HEK293 (cell line): ENCODE data around the gene ATP10A.

Experiments
- CTCF ChIA-PET: fragments of 350-600 bp; formaldehyde crosslinking; extraction: SDS; loops from one replicate; lab custom pipeline; 2021; ENCODE audit warnings: antibody characterized with exemption; lab: Yijun Ruan, JAX
- POLR2A ChIA-PET: fragments of 300-600 bp; formaldehyde crosslinking; extraction: SDS; loops from one replicate; lab custom pipeline; 2020; ENCODE audit warnings: antibody characterized with exemption, inconsistent platforms; lab: Yijun Ruan, JAX
- H3K27ac ChIP-seq: fragments of 200-500 bp; sonication (Bioruptor generic); 2 replicates; pipeline ENCODE4 v1.5.1; 2014; ENCODE audit warnings: low read depth, low read length, control low read depth, inconsistent platforms; ENCODE audit errors: extremely low read depth
- H3K36me3 ChIP-seq, 2 experiments: fragments of 200-500 bp in 1 of 2; sonication (Bioruptor generic) in 1 of 2; 1 replicate in 1 of 2; 2 replicates in 1 of 2; pipeline ENCODE4 v1.5.1; 2014 to 2017; ENCODE audit warnings: inconsistent platforms in 2 of 2, low read length in 2 of 2; ENCODE audit not compliant: control insufficient read depth in 2 of 2, insufficient read depth in 1 of 2
- H3K4me1 ChIP-seq: fragments of 200-500 bp; sonication (Bioruptor generic); 2 replicates; pipeline ENCODE4 v1.5.1; 2014; ENCODE audit warnings: mild to moderate bottlenecking, low read length, inconsistent platforms; ENCODE audit not compliant: control insufficient read depth, insufficient read depth
- H3K4me3 ChIP-seq: 2 replicates; pipeline ENCODE4 v1.5.1; 2011; ENCODE audit warnings: low read depth, mild to moderate bottlenecking, control low read depth, low read length, moderate library complexity
- H3K9me3 ChIP-seq: fragments of 200-500 bp; sonication (Bioruptor generic); 2 replicates; pipeline ENCODE4 v1.5.1; 2014; ENCODE audit warnings: low read depth, low read length, inconsistent platforms; ENCODE audit not compliant: control insufficient read depth, insufficient read depth
- KLF1 ChIP-seq: fragments of 450-650 bp; formaldehyde crosslinking; IDR thresholded peaks from 2 replicates; pipeline ENCODE4 v1.5.1; 2016; ENCODE audit warnings: missing biosample characterization, missing genetic modification characterization
- KLF9 ChIP-seq: fragments of 450-650 bp; formaldehyde crosslinking; IDR thresholded peaks from 2 replicates; pipeline ENCODE4 v1.5.1; 2016; ENCODE audit warnings: missing biosample characterization, missing genetic modification characterization, low read depth
- OSR2 ChIP-seq: fragments of 450-650 bp; formaldehyde crosslinking; IDR thresholded peaks from 2 replicates; pipeline ENCODE4 v1.5.1; 2016; ENCODE audit warnings: missing biosample characterization, missing genetic modification characterization
- SCRT2 ChIP-seq: fragments of 450-650 bp; formaldehyde crosslinking; IDR thresholded peaks from 2 replicates; pipeline ENCODE4 v1.5.1; 2016; ENCODE audit warnings: missing biosample characterization, missing genetic modification characterization
- SP2 ChIP-seq: fragments of 450-650 bp; formaldehyde crosslinking; IDR thresholded peaks from 2 replicates; pipeline ENCODE4 v1.5.1; 2016; ENCODE audit warnings: missing biosample characterization, missing genetic modification characterization
- ZBTB20 ChIP-seq: fragments of 450-650 bp; formaldehyde crosslinking; IDR thresholded peaks from 2 replicates; pipeline ENCODE4 v1.5.1; 2016; ENCODE audit warnings: missing biosample characterization, missing genetic modification characterization
- ZFP37 ChIP-seq: fragments of 450-650 bp; formaldehyde crosslinking; IDR thresholded peaks from 2 replicates; pipeline ENCODE4 v1.5.1; 2016; ENCODE audit warnings: missing biosample characterization, missing genetic modification characterization
- ZNF169 ChIP-seq: fragments of 450-650 bp; formaldehyde crosslinking; IDR thresholded peaks from 2 replicates; pipeline ENCODE4 v1.5.1; 2016; ENCODE audit warnings: missing biosample characterization, missing genetic modification characterization
- ZNF2 ChIP-seq: fragments of 450-650 bp; formaldehyde crosslinking; IDR thresholded peaks from 2 replicates; pipeline ENCODE4 v1.5.1; 2016; ENCODE audit warnings: missing biosample characterization, missing genetic modification characterization
- ZNF292 ChIP-seq: fragments of 450-650 bp; formaldehyde crosslinking; IDR thresholded peaks from 2 replicates; pipeline ENCODE4 v1.5.1; 2016; ENCODE audit warnings: low read depth, missing biosample characterization, missing genetic modification characterization, borderline replicate concordance
- ZNF302 ChIP-seq: fragments of 450-650 bp; formaldehyde crosslinking; IDR thresholded peaks from 2 replicates; pipeline ENCODE4 v1.5.1; 2016; ENCODE audit warnings: missing biosample characterization, missing genetic modification characterization, low read depth
- ZNF354C ChIP-seq: fragments of 450-650 bp; formaldehyde crosslinking; IDR thresholded peaks from 2 replicates; pipeline ENCODE4 v1.5.1; 2016; ENCODE audit warnings: missing biosample characterization, missing genetic modification characterization, low read depth, borderline replicate concordance
- ZNF366 ChIP-seq: fragments of 450-650 bp; formaldehyde crosslinking; conservative IDR thresholded peaks from 2 replicates; pipeline ENCODE4 v1.5.1; 2016; ENCODE audit warnings: missing biosample characterization, missing genetic modification characterization
- ZNF433 ChIP-seq: fragments of 450-650 bp; formaldehyde crosslinking; IDR thresholded peaks from 2 replicates; pipeline ENCODE4 v1.5.1; 2016; ENCODE audit warnings: missing biosample characterization, missing genetic modification characterization, low read depth
- ZNF624 ChIP-seq: fragments of 450-650 bp; formaldehyde crosslinking; IDR thresholded peaks from 2 replicates; pipeline ENCODE4 v1.5.1; 2017; ENCODE audit warnings: missing biosample characterization, missing genetic modification characterization
- ZNF629 ChIP-seq: fragments of 450-650 bp; formaldehyde crosslinking; IDR thresholded peaks from 2 replicates; pipeline ENCODE4 v1.5.1; 2017; ENCODE audit warnings: missing biosample characterization, missing genetic modification characterization
- ZNF654 ChIP-seq: fragments of 450-650 bp; formaldehyde crosslinking; IDR thresholded peaks from 2 replicates; pipeline ENCODE4 v1.5.1; 2016; ENCODE audit warnings: low read depth, missing biosample characterization, missing genetic modification characterization
- ZNF670 ChIP-seq: fragments of 450-650 bp; formaldehyde crosslinking; IDR thresholded peaks from 2 replicates; pipeline ENCODE4 v1.5.1; 2016; ENCODE audit warnings: missing biosample characterization, missing genetic modification characterization, low read depth
- ZNF692 ChIP-seq: fragments of 450-650 bp; formaldehyde crosslinking; IDR thresholded peaks from 2 replicates; pipeline ENCODE4 v1.5.1; 2016; ENCODE audit warnings: missing biosample characterization, missing genetic modification characterization
- ZNF701 ChIP-seq: fragments of 450-650 bp; formaldehyde crosslinking; IDR thresholded peaks from 2 replicates; pipeline ENCODE4 v1.5.1; 2016; ENCODE audit warnings: missing biosample characterization, missing genetic modification characterization
- ZNF777 ChIP-seq: fragments of 450-650 bp; formaldehyde crosslinking; IDR thresholded peaks from 2 replicates; pipeline ENCODE4 v1.5.1; 2017; ENCODE audit warnings: missing biosample characterization, missing genetic modification characterization, borderline replicate concordance
- ZNF791 ChIP-seq: fragments of 450-650 bp; formaldehyde crosslinking; IDR thresholded peaks from 2 replicates; pipeline ENCODE4 v1.5.1; 2016; ENCODE audit warnings: missing biosample characterization, missing genetic modification characterization
- ZNF843 ChIP-seq: fragments of 450-650 bp; formaldehyde crosslinking; IDR thresholded peaks from 2 replicates; pipeline ENCODE4 v1.5.1; 2016; ENCODE audit warnings: missing biosample characterization, missing genetic modification characterization
- ZSCAN16 ChIP-seq: fragments of 450-650 bp; formaldehyde crosslinking; IDR thresholded peaks from 2 replicates; pipeline ENCODE4 v1.5.1; 2016; ENCODE audit warnings: missing biosample characterization, missing genetic modification characterization
- ZSCAN18 ChIP-seq: fragments of 450-650 bp; formaldehyde crosslinking; IDR thresholded peaks from 2 replicates; pipeline ENCODE4 v1.5.1; 2016; ENCODE audit warnings: missing biosample characterization, missing genetic modification characterization
- TF ChIP-seq, protein P1 (sequence below): fragments of 450-650 bp; formaldehyde crosslinking; IDR thresholded peaks from 2 replicates; pipeline ENCODE4 v1.5.1; 2017; ENCODE audit warnings: missing biosample characterization, missing genetic modification characterization
- TF ChIP-seq, protein P2 (sequence below): fragments of 450-650 bp; formaldehyde crosslinking; IDR thresholded peaks from 2 replicates; pipeline ENCODE4 v1.5.1; 2016; ENCODE audit warnings: missing biosample characterization, missing genetic modification characterization, low read depth
- TF ChIP-seq, protein P3 (sequence below): fragments of 450-650 bp; formaldehyde crosslinking; IDR thresholded peaks from 2 replicates; pipeline ENCODE4 v1.5.1; 2016; ENCODE audit warnings: missing biosample characterization, missing genetic modification characterization

The ATP10A gene

DNA sequence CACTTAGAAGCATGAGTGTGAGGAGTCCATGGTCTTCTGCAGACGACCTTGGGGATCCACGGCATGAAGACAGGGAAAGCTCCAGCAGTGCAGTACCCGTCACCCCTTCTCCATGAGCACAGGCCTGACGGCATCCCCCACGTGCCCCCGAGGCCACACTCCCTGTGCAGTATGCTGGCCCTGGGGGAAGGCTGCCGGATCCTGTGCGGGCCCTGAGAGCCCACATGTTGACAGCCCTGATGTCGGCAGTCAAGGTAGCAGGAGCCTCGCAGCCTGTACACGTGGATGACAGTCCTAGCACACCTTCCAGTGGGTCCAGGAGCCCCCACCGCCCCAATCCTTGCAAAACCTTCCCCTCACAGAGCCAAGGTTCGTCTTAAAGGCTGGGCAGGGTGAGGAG, 195.3 kb downstream of the ATP10A start:
- Histone ChIP-seq H3K36me3 (no peaks in the 10 kb centered on the region), H3K9me3 (no peaks in the 10 kb centered on the region), H3K27ac (no peak overlapping the region), H3K4me3 (no peak overlapping the region), H3K4me1 (0 out of 2 replicates have a peak, but pooled peaks cover 9% of the 10 kb centered on the region)
- CTCF ChIA-PET, result no interaction called here
- POLR2A ChIA-PET, result no interaction called here
- TF ChIP-seq ZFP37 (tag by site-specific recombination) (no peak), ZNF2 (tag by site-specific recombination) (no peak), ZNF791 (no peak), ZBTB20 (tag by site-specific recombination) (no peak), ZNF366 (tag by site-specific recombination) (no peak), OSR2 (tag by site-specific recombination) (no peak), ZNF701 (tag by site-specific recombination) (no peak), ZNF292 (tag by site-specific recombination) (no peak), ZNF433 (tag by site-specific recombination) (no peak), ZNF777 (no peak), ZNF843 (tag by site-specific recombination) (no peak), SCRT2 (tag by site-specific recombination) (no peak), KLF1 (no peak), ZNF670 (tag by site-specific recombination) (no peak), ZSCAN16 (no peak)
- TF ChIP-seq, protein P1, sequence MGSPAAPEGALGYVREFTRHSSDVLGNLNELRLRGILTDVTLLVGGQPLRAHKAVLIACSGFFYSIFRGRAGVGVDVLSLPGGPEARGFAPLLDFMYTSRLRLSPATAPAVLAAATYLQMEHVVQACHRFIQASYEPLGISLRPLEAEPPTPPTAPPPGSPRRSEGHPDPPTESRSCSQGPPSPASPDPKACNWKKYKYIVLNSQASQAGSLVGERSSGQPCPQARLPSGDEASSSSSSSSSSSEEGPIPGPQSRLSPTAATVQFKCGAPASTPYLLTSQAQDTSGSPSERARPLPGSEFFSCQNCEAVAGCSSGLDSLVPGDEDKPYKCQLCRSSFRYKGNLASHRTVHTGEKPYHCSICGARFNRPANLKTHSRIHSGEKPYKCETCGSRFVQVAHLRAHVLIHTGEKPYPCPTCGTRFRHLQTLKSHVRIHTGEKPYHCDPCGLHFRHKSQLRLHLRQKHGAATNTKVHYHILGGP (tag by site-specific recombination), result no peak
- TF ChIP-seq, protein P2, sequence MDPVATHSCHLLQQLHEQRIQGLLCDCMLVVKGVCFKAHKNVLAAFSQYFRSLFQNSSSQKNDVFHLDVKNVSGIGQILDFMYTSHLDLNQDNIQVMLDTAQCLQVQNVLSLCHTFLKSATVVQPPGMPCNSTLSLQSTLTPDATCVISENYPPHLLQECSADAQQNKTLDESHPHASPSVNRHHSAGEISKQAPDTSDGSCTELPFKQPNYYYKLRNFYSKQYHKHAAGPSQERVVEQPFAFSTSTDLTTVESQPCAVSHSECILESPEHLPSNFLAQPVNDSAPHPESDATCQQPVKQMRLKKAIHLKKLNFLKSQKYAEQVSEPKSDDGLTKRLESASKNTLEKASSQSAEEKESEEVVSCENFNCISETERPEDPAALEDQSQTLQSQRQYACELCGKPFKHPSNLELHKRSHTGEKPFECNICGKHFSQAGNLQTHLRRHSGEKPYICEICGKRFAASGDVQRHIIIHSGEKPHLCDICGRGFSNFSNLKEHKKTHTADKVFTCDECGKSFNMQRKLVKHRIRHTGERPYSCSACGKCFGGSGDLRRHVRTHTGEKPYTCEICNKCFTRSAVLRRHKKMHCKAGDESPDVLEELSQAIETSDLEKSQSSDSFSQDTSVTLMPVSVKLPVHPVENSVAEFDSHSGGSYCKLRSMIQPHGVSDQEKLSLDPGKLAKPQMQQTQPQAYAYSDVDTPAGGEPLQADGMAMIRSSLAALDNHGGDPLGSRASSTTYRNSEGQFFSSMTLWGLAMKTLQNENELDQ (tag by site-specific recombination), result no peak

DNA sequence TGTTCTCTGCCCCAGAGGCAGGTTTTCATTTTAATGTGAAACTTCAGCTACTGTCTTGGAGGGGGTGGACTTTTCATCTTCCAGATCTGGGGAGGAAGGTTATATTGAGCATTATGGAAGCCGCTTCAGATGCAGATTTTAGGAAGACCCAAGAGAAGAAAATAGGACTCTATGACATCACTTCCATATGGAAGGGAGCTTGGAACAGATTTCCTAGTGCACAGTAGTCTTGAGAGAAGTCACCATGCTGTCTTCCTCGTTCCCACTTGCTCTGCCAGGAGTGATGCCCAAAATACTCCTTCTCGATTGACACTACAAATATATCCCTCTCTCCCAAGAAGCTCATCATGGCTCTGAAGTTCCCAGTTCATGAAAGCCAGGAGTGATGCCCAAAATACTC, 197.2 kb downstream of the ATP10A start:
- no peak overlapping the region for H3K27ac ChIP-seq
- ChIA-PET CTCF (no interaction called here), POLR2A (no interaction called here)
- 0 out of 2 replicates have a peak, but pooled peaks cover 6% of the 10 kb centered on the region for H3K4me1 ChIP-seq
- H3K4me3 ChIP-seq, result no peak overlapping the region
- no peaks in the 10 kb centered on the region for H3K36me3 ChIP-seq
- H3K9me3 ChIP-seq, result no peaks in the 10 kb centered on the region
- TF ChIP-seq ZNF629 (tag by site-specific recombination), result no peak
- no peak for TF ChIP-seq ZNF354C (tag by site-specific recombination)
- TF ChIP-seq, protein P3, sequence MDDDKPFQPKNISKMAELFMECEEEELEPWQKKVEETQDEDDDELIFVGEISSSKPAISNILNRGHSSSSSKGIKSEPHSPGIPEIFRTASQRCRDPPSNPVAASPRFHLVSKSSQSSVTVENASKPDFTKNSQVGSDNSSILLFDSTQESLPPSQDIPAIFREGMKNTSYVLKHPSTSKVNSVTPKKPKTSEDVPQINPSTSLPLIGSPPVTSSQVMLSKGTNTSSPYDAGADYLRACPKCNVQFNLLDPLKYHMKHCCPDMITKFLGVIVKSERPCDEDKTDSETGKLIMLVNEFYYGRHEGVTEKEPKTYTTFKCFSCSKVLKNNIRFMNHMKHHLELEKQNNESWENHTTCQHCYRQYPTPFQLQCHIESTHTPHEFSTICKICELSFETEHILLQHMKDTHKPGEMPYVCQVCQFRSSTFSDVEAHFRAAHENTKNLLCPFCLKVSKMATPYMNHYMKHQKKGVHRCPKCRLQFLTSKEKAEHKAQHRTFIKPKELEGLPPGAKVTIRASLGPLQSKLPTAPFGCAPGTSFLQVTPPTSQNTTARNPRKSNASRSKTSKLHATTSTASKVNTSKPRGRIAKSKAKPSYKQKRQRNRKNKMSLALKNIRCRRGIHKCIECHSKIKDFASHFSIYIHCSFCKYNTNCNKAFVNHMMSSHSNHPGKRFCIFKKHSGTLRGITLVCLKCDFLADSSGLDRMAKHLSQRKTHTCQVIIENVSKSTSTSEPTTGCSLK (tag by site-specific recombination), result no peak
- no peak for TF ChIP-seq KLF9 (tag by site-specific recombination)
- TF ChIP-seq SP2 (tag by site-specific recombination), result no peak
- TF ChIP-seq ZNF692 (tag by site-specific recombination), result no peak
- TF ChIP-seq ZNF169 (tag by site-specific recombination), result no peak
- TF ChIP-seq ZNF302, result no peak
- TF ChIP-seq ZNF624 (tag by site-specific recombination), result no peak
- TF ChIP-seq ZSCAN18 (tag by site-specific recombination), result no peak
- no peak for TF ChIP-seq ZNF654 (tag by site-specific recombination)
- TF ChIP-seq ZNF2 (tag by site-specific recombination), result no peak
